Left colon (tissue), 2 donors: Measurements from ENCODE around the gene SERPINF2. TPM values are rescaled to one million over a fixed set of nuclear protein-coding genes. Genes with fewer than 3 reads are reported as not detected.
"Not testable (repeated sequence)": the region's sequence is repeated elsewhere in the genome, so short reads cannot be mapped to it uniquely, and the experiment has no call there.

Experiments
- ATAC-seq: fragments of 200-7000 bp; cut with Tn5 transposase; one replicate; pipeline ENCODE4 v1.9.1; 2020; ENCODE audit warnings: mild to moderate bottlenecking, moderate library complexity
- DNase-seq, 2 donors: peaks; one replicate each; pipeline ENCODE4 v3.0.0-alpha.2; 2020
- intact Hi-C, 2 donors: fragments of 100-400 bp; cut with DNase I in 1 of 2; cut with micrococcal nuclease in 1 of 2; formaldehyde crosslinking; loops; one replicate each; pipeline versions ENCODE4 v1.11.2 to v1.14.0; 2022; cut with DNase I, micrococcal nuclease
- total RNA-seq, 2 donors: library from RNA; stranded (reverse); fragmentation: NEBNext Ultra II Directional; extraction: Animal tissue kit (Norgen Biotek cat#: 25700); gene quantifications; one replicate each; pipeline ENCODE4 v1.2.1, GENCODE V29; 2021
- donor health status: DM: no; HTN: no; CAD: no.
- donor health status: DM: yes; HTN: yes; CAD: no.

Gene SERPINF2
- total RNA-seq, 2 donors from 2014 or later = 1.4 to 2.7 TPM

DNA sequence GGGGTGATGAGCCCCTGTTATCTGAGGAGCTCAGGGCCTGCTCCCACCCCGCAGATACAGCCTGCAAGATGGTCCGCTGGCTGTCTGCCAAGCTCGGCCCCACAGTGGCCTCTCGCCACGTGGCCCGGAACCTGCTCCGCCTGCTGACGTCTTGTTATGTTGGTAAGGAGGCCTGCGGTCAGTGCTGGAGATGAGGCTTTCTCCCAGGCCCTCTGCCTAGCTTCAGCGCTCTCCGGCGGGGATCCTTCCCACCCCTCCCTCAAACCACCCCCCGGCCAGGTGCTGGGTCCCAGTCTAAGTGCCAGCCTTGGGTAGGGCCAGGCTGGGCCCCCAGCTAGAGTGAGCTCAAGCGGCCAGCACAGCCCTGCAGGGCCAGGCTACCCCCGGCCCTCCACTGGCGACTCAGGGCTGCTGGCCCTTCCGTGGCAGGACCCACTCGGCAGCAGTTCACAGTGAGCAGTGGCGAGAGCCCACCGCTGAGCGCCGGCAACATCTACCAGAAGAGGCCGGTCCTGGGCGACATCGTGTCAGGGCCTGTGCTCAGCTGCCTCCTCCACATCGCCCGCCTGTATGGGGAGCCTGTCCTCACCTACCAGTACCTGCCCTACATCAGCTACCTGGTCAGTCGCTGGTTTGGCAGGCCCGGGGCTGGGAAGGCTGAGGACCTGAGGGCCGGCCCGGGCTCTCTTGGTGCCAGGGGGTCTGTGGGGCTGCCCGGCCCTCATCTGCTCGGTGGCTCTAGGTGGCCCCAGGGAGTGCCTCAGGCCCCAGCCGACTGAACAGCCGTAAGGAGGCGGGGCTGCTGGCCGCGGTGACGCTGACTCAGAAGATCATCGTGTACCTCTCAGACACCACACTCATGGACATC is 12.1 kb upstream of the SERPINF2 start:
- DNase-seq (peak; percentile 66 to 70), ATAC-seq (peak; percentile 24)
- intact Hi-C loops = no loop called here

DNA sequence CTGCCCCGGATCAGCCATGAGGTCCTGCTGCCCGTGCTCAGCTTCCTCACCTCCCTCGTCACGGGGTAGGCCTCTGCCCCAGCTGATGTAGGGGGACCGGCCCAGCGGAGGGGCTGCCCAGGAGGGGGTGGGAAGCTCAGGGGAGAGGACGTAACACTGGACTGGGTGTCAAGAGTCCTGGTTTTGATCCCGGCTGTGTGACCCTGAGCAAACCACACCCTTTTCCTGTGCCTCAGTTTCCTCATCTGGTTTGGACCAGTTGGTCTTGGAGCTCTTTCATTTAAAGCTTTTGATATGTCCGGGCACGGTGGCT is 11.5 kb upstream of the SERPINF2 start:
- intact Hi-C loops = no loop called here
- no peak for ATAC-seq
- DNase-seq = no peak

GRCh38 chr17:1732241-1732832 is 10.3 kb upstream of the SERPINF2 start:
- DNase-seq (no peak), ATAC-seq (no peak)
- intact Hi-C loops = no loop called here

DNA sequence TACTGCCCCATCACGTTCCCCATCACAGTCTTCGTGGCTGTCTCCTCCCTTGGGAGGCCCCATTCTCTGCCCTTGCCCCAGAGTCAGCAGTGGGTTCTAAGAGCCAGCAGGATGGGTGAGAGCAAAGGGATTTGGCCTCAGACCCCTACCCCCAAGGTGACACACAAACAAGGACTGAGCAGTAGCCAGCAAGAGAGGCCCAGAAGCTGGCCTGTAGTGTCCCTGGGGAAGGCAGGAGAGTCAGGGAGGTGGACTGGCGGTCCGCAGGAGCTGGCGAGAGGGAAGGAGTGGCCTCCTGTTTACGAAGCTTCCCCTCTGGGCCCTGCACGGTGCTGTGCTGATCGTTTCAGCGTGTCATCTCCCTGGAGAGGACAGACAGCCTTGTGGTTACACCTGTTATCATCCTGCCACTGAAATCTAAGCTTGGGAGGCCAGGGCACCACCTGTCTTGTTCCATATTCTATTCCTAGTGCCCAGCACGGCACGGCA is 9.8 kb upstream of the SERPINF2 start:
- intact Hi-C loops = no loop called here
- DNase-seq = no peak
- ATAC-seq = no peak

GRCh38 chr17:1733759-1734158 is 8.9 kb upstream of the SERPINF2 start:
- ATAC-seq (no peak), DNase-seq (no peak)
- intact Hi-C loops = no loop called here

DNA sequence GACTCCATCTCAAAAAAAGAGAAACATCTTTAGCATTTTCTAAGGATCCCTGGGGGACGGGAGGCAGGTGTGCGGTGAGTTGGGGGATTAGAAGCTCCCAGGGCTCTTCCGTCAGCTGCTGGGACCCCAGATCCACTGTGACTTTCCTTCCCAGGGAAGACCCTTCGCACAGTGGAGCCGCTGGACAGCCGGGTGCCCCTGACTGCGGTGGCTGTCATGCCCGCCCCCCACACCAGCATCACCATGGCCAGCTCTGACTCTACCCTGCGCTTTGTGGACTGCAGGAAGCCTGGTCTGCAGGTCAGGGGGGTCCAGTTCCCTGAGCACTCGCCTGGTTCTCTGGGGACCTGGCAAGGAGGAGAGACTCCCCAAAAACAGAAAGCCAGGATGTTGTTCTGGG is 7.3 kb upstream of the SERPINF2 start:
- no peak for DNase-seq
- ATAC-seq = no peak
- intact Hi-C loops = no loop called here

- intact Hi-C loops = no loop called here
- ATAC-seq (no peak), DNase-seq (no peak)
Measured at GRCh38 chr17:1735834-1736347, 6.8 kb upstream of the SERPINF2 start.

DNA sequence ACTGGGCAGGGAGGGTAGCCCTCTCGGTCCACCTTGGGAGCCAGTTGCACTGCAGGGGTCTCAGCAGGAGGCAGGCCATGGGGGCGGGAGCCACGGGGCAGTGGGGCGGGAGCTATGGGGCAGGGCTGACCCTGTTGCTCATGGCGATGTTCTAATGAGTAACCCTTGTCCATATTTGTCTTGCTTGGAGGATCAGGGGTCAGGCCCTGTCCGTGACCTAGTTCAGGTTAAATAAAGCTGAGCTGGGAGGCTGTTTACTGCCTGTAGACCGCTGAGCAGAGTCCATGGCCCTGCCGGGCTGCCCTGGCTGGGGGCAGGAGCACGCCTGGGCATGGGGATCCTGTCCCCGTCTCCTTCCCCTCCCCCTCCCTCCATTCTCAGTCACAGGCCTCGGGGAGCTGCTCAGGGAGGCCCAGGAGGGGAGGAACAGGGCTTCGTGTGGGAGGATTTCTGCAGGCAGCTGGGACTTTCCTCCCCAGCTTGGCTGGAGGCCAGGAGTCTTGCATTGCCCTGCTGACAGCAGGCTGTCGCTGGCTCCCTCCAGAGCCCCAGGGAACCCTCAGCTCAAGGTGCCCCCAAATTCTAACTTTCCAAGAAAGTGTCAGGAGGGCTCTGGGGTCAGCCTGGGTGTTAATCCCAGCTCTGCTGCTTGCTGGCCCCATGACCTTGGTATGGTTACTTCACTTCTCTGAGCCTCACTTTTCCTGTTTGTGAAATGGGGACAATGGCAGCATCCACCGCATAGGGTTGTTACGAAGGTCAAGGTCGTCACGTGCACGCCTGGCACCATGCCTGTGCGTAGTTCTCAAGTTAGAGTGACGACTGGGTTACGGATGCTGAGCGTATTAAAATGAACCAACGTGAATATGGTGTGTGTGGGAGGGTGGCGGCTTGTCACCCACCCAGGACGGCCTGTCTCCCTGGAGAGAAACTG is 6.1 kb upstream of the SERPINF2 start:
- no peak for DNase-seq
- intact Hi-C loops = no loop called here
- peak; percentile 45 for ATAC-seq

- intact Hi-C loops = no loop called here
- ATAC-seq = peak; percentile 22
Measured at GRCh38 chr17:1737531-1738291, 5.0 kb upstream of the SERPINF2 start.

GRCh38 chr17:1741899-1742298 is 772 bp upstream of the SERPINF2 start:
- intact Hi-C loops, ATAC-seq, DNase-seq: not testable (repeated sequence)

More at GRCh38 chr17:1737531-1738291, 5.0 kb upstream of the SERPINF2 start:
- no peak for DNase-seq

- intact Hi-C loops = no loop called here
- DNase-seq = no peak
- ATAC-seq = no peak
Measured at GRCh38 chr17:1743088-1743439, 393 bp downstream of the SERPINF2 start.

GRCh38 chr17:1744551-1745512 is 2.2 kb downstream of the SERPINF2 start:
- no peak for ATAC-seq
- intact Hi-C loops = no loop called here

GRCh38 chr17:1745513-1746020 is 2.9 kb downstream of the SERPINF2 start:
- ATAC-seq (no peak), DNase-seq (no peak)
- intact Hi-C loops = no loop called here

More at GRCh38 chr17:1744551-1745512, 2.2 kb downstream of the SERPINF2 start:
- DNase-seq = no peak

- intact Hi-C loops = no loop called here
- peak; percentile 92 for ATAC-seq
- peak; percentile 66 to 85 for DNase-seq
Measured at GRCh38 chr17:1746975-1747543, 4.4 kb downstream of the SERPINF2 start.

GRCh38 chr17:1750628-1751027 is 8.0 kb downstream of the SERPINF2 start:
- DNase-seq (no peak), ATAC-seq (no peak)
- intact Hi-C loops = no loop called here

GRCh38 chr17:1752425-1753262 is 10.0 kb downstream of the SERPINF2 start:
- peak; percentile 66 to 69 for DNase-seq
- intact Hi-C loops = no loop called here
- ATAC-seq = peak; percentile 92
